Measurements from ENCODE around the gene PIP4K2C.

Gene PIP4K2C

GRCh38 chr12:57612711-57613426, 21.9 kb downstream of the PIP4K2C start:
- TF ChIP-seq CTCF (IDR thresholded peaks at IDR 0.05; ENCODE audit: control insufficient read depth, insufficient read depth, low read depth, low read length, missing control alignments): no peak
- no peak for DNase-seq (ENCODE audit: low read depth)
- no peak overlapping the region for H3K4me3 ChIP-seq (ENCODE audit: control insufficient read depth, low read depth, low read length)

- no peak for TF ChIP-seq CTCF (IDR thresholded peaks at IDR 0.05; ENCODE audit: control insufficient read depth, insufficient read depth, low read depth, low read length, missing control alignments)
- H3K4me3 ChIP-seq (ENCODE audit: control insufficient read depth, low read depth, low read length): no peak overlapping the region
- no peak for DNase-seq (ENCODE audit: low read depth)
Observed at GRCh38 chr12:57613427-57614109, 22.6 kb downstream of the PIP4K2C start.

- TF ChIP-seq CTCF (IDR thresholded peaks at IDR 0.05; ENCODE audit: control insufficient read depth, insufficient read depth, low read depth, low read length, missing control alignments): no peak
- no peak for DNase-seq (ENCODE audit: low read depth)
- H3K4me3 ChIP-seq (ENCODE audit: control insufficient read depth, low read depth, low read length): no peak overlapping the region
Observed at GRCh38 chr12:57614178-57614947, 23.4 kb downstream of the PIP4K2C start.

- no peak for TF ChIP-seq CTCF (IDR thresholded peaks at IDR 0.05; ENCODE audit: control insufficient read depth, insufficient read depth, low read depth, low read length, missing control alignments)
- H3K4me3 ChIP-seq (ENCODE audit: control insufficient read depth, low read depth, low read length): no peak overlapping the region
- no peak for DNase-seq (ENCODE audit: low read depth)
Observed at GRCh38 chr12:57614948-57615500, 24.0 kb downstream of the PIP4K2C start.

GRCh38 chr12:57615637-57616036, 24.6 kb downstream of the PIP4K2C start:
- no peak for TF ChIP-seq CTCF (IDR thresholded peaks at IDR 0.05; ENCODE audit: control insufficient read depth, insufficient read depth, low read depth, low read length, missing control alignments)
- no peak for DNase-seq (ENCODE audit: low read depth)
- H3K4me3 ChIP-seq (ENCODE audit: control insufficient read depth, low read depth, low read length): no peak overlapping the region

GRCh38 chr12:57616383-57617101, 25.6 kb downstream of the PIP4K2C start:
- TF ChIP-seq CTCF (IDR thresholded peaks at IDR 0.05; ENCODE audit: control insufficient read depth, insufficient read depth, low read depth, low read length, missing control alignments): no peak
- DNase-seq (ENCODE audit: low read depth): peak; percentile 43
- H3K4me3 ChIP-seq (ENCODE audit: control insufficient read depth, low read depth, low read length): no peak overlapping the region
